GM12874 (cell line): ENCODE data around the gene KAZN.

Experiments
- TF ChIP-seq, protein P1 (sequence below): IDR thresholded peaks from 2 replicates; pipeline ENCODE4 v1.5.1; 2011; ENCODE audit warnings: low read depth, mild to moderate bottlenecking, control low read depth, low read length, moderate library complexity; ENCODE audit not compliant: insufficient read depth

The KAZN gene

GRCh38 chr1:14606632-14607031, 8.1 kb downstream of the KAZN start:
- TF ChIP-seq, protein P1, sequence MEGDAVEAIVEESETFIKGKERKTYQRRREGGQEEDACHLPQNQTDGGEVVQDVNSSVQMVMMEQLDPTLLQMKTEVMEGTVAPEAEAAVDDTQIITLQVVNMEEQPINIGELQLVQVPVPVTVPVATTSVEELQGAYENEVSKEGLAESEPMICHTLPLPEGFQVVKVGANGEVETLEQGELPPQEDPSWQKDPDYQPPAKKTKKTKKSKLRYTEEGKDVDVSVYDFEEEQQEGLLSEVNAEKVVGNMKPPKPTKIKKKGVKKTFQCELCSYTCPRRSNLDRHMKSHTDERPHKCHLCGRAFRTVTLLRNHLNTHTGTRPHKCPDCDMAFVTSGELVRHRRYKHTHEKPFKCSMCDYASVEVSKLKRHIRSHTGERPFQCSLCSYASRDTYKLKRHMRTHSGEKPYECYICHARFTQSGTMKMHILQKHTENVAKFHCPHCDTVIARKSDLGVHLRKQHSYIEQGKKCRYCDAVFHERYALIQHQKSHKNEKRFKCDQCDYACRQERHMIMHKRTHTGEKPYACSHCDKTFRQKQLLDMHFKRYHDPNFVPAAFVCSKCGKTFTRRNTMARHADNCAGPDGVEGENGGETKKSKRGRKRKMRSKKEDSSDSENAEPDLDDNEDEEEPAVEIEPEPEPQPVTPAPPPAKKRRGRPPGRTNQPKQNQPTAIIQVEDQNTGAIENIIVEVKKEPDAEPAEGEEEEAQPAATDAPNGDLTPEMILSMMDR: peak; percentile 54; the same call in 1 of the 2 replicates

GRCh38 chr1:14607295-14607694, 8.8 kb downstream of the KAZN start:
- TF ChIP-seq, protein P1: no peak

DNA sequence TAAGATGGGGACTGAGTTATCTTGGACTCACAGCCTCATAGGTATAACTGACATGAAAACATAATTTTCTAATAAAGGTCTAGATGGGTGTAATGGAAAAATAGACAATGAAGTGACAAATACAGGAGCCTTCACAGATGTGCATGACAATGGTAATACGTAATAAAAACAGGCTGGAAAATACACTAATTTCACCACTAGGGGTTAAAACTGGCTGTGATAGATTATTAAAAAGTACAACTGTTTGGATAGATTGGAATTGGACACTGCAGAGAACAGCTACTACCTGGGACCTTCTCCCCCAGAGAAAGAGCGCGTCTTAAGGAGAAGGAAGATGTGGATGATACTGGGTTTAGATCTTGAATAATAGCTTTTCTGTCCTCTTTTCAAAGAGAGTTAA, 9.8 kb downstream of the KAZN start:
- TF ChIP-seq, protein P1: no peak

GRCh38 chr1:14610761-14611160, 12.3 kb downstream of the KAZN start:
- TF ChIP-seq, protein P1: no peak

DNA sequence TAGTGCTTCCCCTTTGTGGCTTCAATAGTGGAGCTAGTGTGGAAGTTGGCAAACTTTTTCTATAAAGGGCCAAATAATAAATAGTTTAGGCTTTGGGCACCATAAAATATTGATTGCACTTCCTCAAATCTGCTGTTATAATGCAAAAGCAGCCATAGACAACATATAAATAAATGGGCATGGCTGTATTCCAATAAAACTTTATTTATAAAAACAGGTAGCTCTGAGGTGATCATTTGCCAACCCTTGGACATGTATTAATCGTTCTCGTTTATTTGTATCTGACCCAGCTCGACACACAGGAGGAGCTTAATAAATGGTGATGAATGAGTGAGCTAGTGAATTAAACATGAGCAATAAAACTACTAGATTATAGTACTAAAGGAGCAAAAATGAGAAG, 13.3 kb downstream of the KAZN start:
- TF ChIP-seq, protein P1: no peak

DNA sequence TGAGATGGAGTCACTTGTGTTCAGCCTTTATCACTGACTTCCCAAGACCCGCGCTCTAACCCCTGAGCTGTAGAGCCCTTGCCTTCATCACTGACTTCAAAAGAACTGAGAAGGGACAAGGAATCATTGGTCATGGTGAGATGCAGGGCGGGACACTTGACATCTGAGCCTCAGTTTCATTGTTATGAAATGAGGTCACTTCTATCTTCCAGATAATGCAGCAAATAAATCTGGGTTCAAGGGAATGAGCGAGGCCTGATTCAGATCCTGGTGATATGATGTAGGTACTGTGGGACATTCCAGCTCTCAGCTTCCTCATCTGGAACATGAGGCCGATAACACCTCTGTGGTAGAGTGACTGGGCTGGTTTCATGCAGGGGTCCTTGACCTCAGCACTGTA, 13.8 kb downstream of the KAZN start:
- TF ChIP-seq, protein P1: no peak

- TF ChIP-seq, protein P1: no peak
Observed at GRCh38 chr1:14613926-14614325, 15.4 kb downstream of the KAZN start.

DNA sequence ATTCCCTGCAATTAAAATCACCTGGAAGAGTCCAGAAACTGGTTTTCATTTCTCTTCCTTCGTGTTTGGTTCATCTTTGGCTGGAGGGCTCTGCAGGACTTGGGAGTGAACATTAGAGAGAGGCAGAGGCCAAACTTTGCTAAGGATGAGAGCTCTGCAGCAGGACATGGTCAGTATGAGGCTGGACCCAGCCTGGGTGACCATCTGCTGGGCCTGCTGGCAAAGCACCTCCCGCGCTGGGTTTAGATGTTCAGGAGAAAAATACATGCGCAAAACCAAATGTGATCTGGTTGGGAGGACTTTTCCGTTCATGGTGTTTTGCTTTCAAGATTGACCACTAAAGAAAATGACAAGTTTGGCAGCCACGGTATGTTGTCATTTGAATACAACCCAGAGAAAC, 15.9 kb downstream of the KAZN start:
- TF ChIP-seq, protein P1: no peak
